ENCODE measurements around the gene GBX1.

Gene GBX1

DNA sequence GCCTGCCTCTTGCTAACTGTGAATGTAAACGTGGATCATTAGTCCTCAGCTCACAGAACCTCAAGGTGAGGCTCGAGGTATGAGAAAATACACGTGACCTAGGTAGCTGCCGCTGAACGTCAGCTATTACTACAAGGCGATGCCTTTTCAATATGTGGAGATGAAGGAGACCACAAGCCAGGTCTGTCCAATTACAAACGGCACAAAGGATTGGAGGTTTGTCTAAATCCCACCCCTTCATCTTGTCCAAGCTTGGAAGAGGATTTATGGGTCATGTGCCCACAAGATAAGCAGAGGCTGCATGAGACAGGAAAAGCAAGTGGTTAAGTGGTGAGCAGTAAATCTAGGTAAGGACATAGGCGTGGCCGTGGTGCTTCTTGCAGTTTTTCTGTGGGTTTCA, 39.4 kb upstream of the GBX1 start:
- H3K27ac ChIP-seq (ENCODE audit: low read depth, low read length), result no peak overlapping the region
- no peaks in the 10 kb centered on the region for H3K9me3 ChIP-seq (ENCODE audit: insufficient read depth, low read length)
- no peaks in the 10 kb centered on the region for H3F3A ChIP-seq (ENCODE audit: insufficient read depth)
- TF ChIP-seq CTCF (IDR thresholded peaks at IDR 0.05; ENCODE audit: insufficient read depth, low read length, poor library complexity, severe bottlenecking) (no peak), EZH2phosphoT487 (conservative IDR thresholded peaks at IDR 0.05; ENCODE audit: low read length) (no peak)
- no peak overlapping the region for H3K4me3 ChIP-seq (ENCODE audit: insufficient read depth, low read length, poor library complexity, severe bottlenecking)
- H3K9me2 ChIP-seq (replicated peaks; ENCODE audit: insufficient read depth, low read length), result no peaks in the 10 kb centered on the region
- no peaks in the 10 kb centered on the region for H3K27me3 ChIP-seq (ENCODE audit: low read length)
- no peaks in the 10 kb centered on the region for H3K79me2 ChIP-seq (ENCODE audit: insufficient read depth, low read length)
- no peak overlapping the region for H2AFZ ChIP-seq (ENCODE audit: low read depth, low read length, severe bottlenecking)
- H4K20me1 ChIP-seq (ENCODE audit: low read depth, low read length), result no peaks in the 10 kb centered on the region
- H3K9ac ChIP-seq (ENCODE audit: low read length), result no peak overlapping the region
- no peak overlapping the region for H3K4me2 ChIP-seq (ENCODE audit: low read depth, low read length, poor library complexity, severe bottlenecking)
- H3K36me3 ChIP-seq (ENCODE audit: low read length), result no peaks in the 10 kb centered on the region

- Histone ChIP-seq H2AFZ (ENCODE audit: low read depth, low read length, severe bottlenecking) (no peak overlapping the region), H3K9me2 (replicated peaks; ENCODE audit: insufficient read depth, low read length) (no peaks in the 10 kb centered on the region), H3K79me2 (ENCODE audit: insufficient read depth, low read length) (no peaks in the 10 kb centered on the region), H3K27ac (ENCODE audit: low read depth, low read length) (no peak overlapping the region), H3K4me3 (ENCODE audit: insufficient read depth, low read length, poor library complexity, severe bottlenecking) (no peak overlapping the region), H3K9ac (ENCODE audit: low read length) (no peak overlapping the region), H3K27me3 (ENCODE audit: low read length) (no peaks in the 10 kb centered on the region), H3F3A (ENCODE audit: insufficient read depth) (no peaks in the 10 kb centered on the region), H3K9me3 (ENCODE audit: insufficient read depth, low read length) (no peaks in the 10 kb centered on the region), H4K20me1 (ENCODE audit: low read depth, low read length) (no peaks in the 10 kb centered on the region), H3K36me3 (ENCODE audit: low read length) (no peaks in the 10 kb centered on the region), H3K4me2 (ENCODE audit: low read depth, low read length, poor library complexity, severe bottlenecking) (no peak overlapping the region)
- TF ChIP-seq EZH2phosphoT487 (conservative IDR thresholded peaks at IDR 0.05; ENCODE audit: low read length) (no peak), CTCF (IDR thresholded peaks at IDR 0.05; ENCODE audit: insufficient read depth, low read length, poor library complexity, severe bottlenecking) (no peak)
Measured at GRCh38 chr7:151205730-151206129, 38.2 kb upstream of the GBX1 start.

DNA sequence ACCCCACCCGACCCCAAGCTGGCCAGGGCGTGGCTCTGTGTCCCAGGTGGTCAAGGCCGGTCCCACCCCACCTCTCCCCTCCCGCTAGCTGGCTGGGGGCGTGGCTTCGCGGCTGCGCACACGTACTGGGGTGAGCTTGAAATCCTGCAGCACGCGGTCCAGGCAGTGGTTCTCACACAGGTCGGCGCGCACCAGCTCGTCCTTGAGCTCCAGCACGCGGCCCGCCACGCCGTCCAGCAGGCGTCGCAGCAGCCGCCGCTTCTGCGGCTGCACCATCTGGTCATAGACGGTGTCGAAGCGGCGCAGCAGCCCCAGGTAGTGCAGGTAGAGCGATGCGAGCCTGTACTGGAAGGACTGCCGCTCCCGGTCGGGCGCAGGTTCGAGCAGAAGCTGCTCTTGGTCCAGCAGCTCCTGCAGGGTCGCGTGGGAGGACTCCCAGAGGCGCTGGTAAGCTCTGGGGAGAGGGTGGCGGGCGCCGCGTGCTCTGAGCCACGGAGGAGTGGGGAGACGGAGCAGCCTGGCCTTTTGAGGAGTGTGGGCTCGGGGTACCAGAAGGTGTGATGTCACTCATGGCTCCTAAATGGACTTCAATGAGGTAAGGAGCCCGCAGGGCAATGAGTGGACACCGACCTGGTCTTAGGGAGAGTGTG, 37.0 kb upstream of the GBX1 start:
- H3K4me2 ChIP-seq (ENCODE audit: low read depth, low read length, poor library complexity, severe bottlenecking), result no peak overlapping the region
- H3K27me3 ChIP-seq (ENCODE audit: low read length), result no peaks in the 10 kb centered on the region
- H3K79me2 ChIP-seq (ENCODE audit: insufficient read depth, low read length), result no peaks in the 10 kb centered on the region
- H3K4me3 ChIP-seq (ENCODE audit: insufficient read depth, low read length, poor library complexity, severe bottlenecking), result no peak overlapping the region
- no peak overlapping the region for H3K27ac ChIP-seq (ENCODE audit: low read depth, low read length)
- no peak overlapping the region for H3K9ac ChIP-seq (ENCODE audit: low read length)
- H3K9me2 ChIP-seq (replicated peaks; ENCODE audit: insufficient read depth, low read length), result no peaks in the 10 kb centered on the region
- TF ChIP-seq CTCF (IDR thresholded peaks at IDR 0.05; ENCODE audit: insufficient read depth, low read length, poor library complexity, severe bottlenecking), result no peak
- no peak for TF ChIP-seq EZH2phosphoT487 (conservative IDR thresholded peaks at IDR 0.05; ENCODE audit: low read length)
- no peaks in the 10 kb centered on the region for H4K20me1 ChIP-seq (ENCODE audit: low read depth, low read length)
- no peak overlapping the region for H2AFZ ChIP-seq (ENCODE audit: low read depth, low read length, severe bottlenecking)
- no peaks in the 10 kb centered on the region for H3F3A ChIP-seq (ENCODE audit: insufficient read depth)
- no peaks in the 10 kb centered on the region for H3K36me3 ChIP-seq (ENCODE audit: low read length)
- H3K9me3 ChIP-seq (ENCODE audit: insufficient read depth, low read length), result no peaks in the 10 kb centered on the region

Measured in SU-DHL-6 (cell line).